H9 (cell line): ENCODE measurements around the gene CDC42. TPM values are rescaled to one million over a fixed set of nuclear protein-coding genes. Genes with fewer than 3 reads are reported as not detected.

Experiments used
- DNase-seq: peaks from one replicate; pipeline ENCODE4 v3.0.0-alpha.2; 2017
- H2AFZ ChIP-seq: one replicate; pipeline ENCODE4 v1.6.1; 2013; ENCODE audit warnings: mild to moderate bottlenecking, low read length, control low read depth, moderate library complexity
- H2AK5ac ChIP-seq: 2 replicates; pipeline ENCODE4 v1.6.1; 2013; ENCODE audit warnings: low read length, control low read depth, mixed read lengths; ENCODE audit not compliant: insufficient read length
- H2BK120ac ChIP-seq: one replicate; pipeline ENCODE4 v1.6.1; 2013; ENCODE audit warnings: low read depth, mild to moderate bottlenecking, low read length, control low read depth, inconsistent platforms; ENCODE audit not compliant: poor library complexity, severe bottlenecking
- H2BK12ac ChIP-seq: 2 replicates; pipeline ENCODE4 v1.6.1; 2013; ENCODE audit warnings: low read length, control low read depth, mixed read lengths, low read depth; ENCODE audit not compliant: insufficient read length
- H2BK15ac ChIP-seq: 2 replicates; pipeline ENCODE4 v1.6.1; 2013; ENCODE audit warnings: low read depth, low read length, control low read depth
- H2BK20ac ChIP-seq: one replicate; pipeline ENCODE4 v1.6.1; 2013; ENCODE audit warnings: low read depth, mild to moderate bottlenecking, low read length, control low read depth, inconsistent platforms; ENCODE audit not compliant: poor library complexity, severe bottlenecking
- H2BK5ac ChIP-seq: 2 replicates; pipeline ENCODE4 v1.6.1; 2013; ENCODE audit warnings: low read length, control low read depth, mixed read lengths; ENCODE audit not compliant: insufficient read length
- H3K14ac ChIP-seq: 2 replicates; pipeline ENCODE4 v1.6.1; 2013; ENCODE audit warnings: low read length, control low read depth; ENCODE audit not compliant: insufficient read depth
- H3K18ac ChIP-seq: 2 replicates; pipeline ENCODE4 v1.6.1; 2013; ENCODE audit warnings: low read depth, mild to moderate bottlenecking, mixed read lengths, low read length, control low read depth; ENCODE audit not compliant: insufficient read length
- H3K23ac ChIP-seq: 2 replicates; pipeline ENCODE4 v1.6.1; 2013; ENCODE audit warnings: low read length, control low read depth, mixed read lengths, low read depth; ENCODE audit not compliant: insufficient read length
- H3K23me2 ChIP-seq: 2 replicates; pipeline ENCODE4 v1.6.1; 2013; ENCODE audit warnings: low read depth, mild to moderate bottlenecking, mixed read lengths, low read length, control low read depth; ENCODE audit not compliant: insufficient read length, poor library complexity, severe bottlenecking
- H3K27ac ChIP-seq: 2 replicates; pipeline ENCODE4 v1.5.1; 2013; ENCODE audit warnings: low read length, control low read depth, mixed read lengths, low read depth; ENCODE audit not compliant: insufficient read length
- H3K27me3 ChIP-seq: 2 replicates; pipeline ENCODE4 v1.6.1; 2013; ENCODE audit warnings: low read length, control low read depth, inconsistent platforms; ENCODE audit not compliant: insufficient read depth
- H3K4ac ChIP-seq: 2 replicates; pipeline ENCODE4 v1.6.1; 2013; ENCODE audit warnings: low read depth, mild to moderate bottlenecking, control low read depth, inconsistent platforms, low read length, moderate library complexity
- H3K4me1 ChIP-seq: 2 replicates; pipeline ENCODE4 v1.6.1; 2013; ENCODE audit warnings: low read length, control low read depth, inconsistent platforms; ENCODE audit not compliant: insufficient read depth
- H3K4me2 ChIP-seq: 2 replicates; pipeline ENCODE4 v1.6.1; 2013; ENCODE audit warnings: low read length, control low read depth, mixed read lengths; ENCODE audit not compliant: insufficient read length, insufficient read depth
- H3K56ac ChIP-seq: 2 replicates; pipeline ENCODE4 v1.6.1; 2013; ENCODE audit warnings: low read depth, mild to moderate bottlenecking, mixed read lengths, low read length, control low read depth; ENCODE audit not compliant: insufficient read length
- H3K79me1 ChIP-seq: 2 replicates; pipeline ENCODE4 v1.6.1; 2013; ENCODE audit warnings: low read depth, mild to moderate bottlenecking, moderate library complexity, low read length, control low read depth, inconsistent platforms; ENCODE audit not compliant: insufficient read depth, poor library complexity, severe bottlenecking
- H3K79me2 ChIP-seq: 2 replicates; pipeline ENCODE4 v1.6.1; 2013; ENCODE audit warnings: low read length, control low read depth, inconsistent platforms; ENCODE audit not compliant: insufficient read depth
- H3K9ac ChIP-seq: 2 replicates; pipeline ENCODE4 v1.6.1; 2013; ENCODE audit warnings: low read length, control low read depth, mixed read lengths; ENCODE audit not compliant: insufficient read length; ENCODE audit errors: extremely low read depth
- H3K9me3 ChIP-seq: one replicate; pipeline ENCODE4 v1.6.1; 2013; ENCODE audit warnings: low read depth, low read length, inconsistent platforms; ENCODE audit not compliant: control insufficient read depth
- H3T11ph ChIP-seq: one replicate; pipeline ENCODE4 v1.6.1; 2013; ENCODE audit warnings: mild to moderate bottlenecking, low read length, control low read depth, inconsistent platforms
- H4K20me1 ChIP-seq: one replicate; pipeline ENCODE4 v1.6.1; 2013; ENCODE audit not compliant: control insufficient read depth, insufficient read length, insufficient read depth
- H4K5ac ChIP-seq: 2 replicates; pipeline ENCODE4 v1.6.1; 2013; ENCODE audit warnings: low read depth, mild to moderate bottlenecking, mixed read lengths, low read length, control low read depth; ENCODE audit not compliant: insufficient read length
- H4K8ac ChIP-seq: replicated peaks from 2 replicates; pipeline ENCODE4 v1.6.1; 2013; ENCODE audit warnings: low read length, control low read depth, mixed read lengths, low read depth; ENCODE audit not compliant: insufficient read length
- H4K91ac ChIP-seq: 2 replicates; pipeline ENCODE4 v1.6.1; 2013; ENCODE audit warnings: low read depth, mild to moderate bottlenecking, moderate library complexity, mixed read lengths, low read length, control low read depth; ENCODE audit not compliant: insufficient read length
- H3K27ac Mint-ChIP-seq, 3 experiments: 2 replicates in 2 of 3; 3 replicates in 1 of 3; pipeline ENCODE4 v1.8.0; 2020 to 2021; ENCODE audit warnings: mixed read lengths in 3 of 3, mild to moderate bottlenecking in 1 of 3, moderate library complexity in 1 of 3
- H3K27me3 Mint-ChIP-seq: 2 replicates; pipeline ENCODE4 v1.8.0; 2021; ENCODE audit warnings: low read depth, mild to moderate bottlenecking, moderate library complexity, mixed read lengths
- H3K36me3 Mint-ChIP-seq, 3 experiments: 2 replicates in 2 of 3; 3 replicates in 1 of 3; pipeline ENCODE4 v1.8.0; 2020 to 2021; ENCODE audit warnings: low read depth in 3 of 3, mixed read lengths in 3 of 3; ENCODE audit not compliant: insufficient read depth in 1 of 3
- H3K4me1 Mint-ChIP-seq, 2 experiments: 2 replicates each; pipeline ENCODE4 v1.8.0; 2020; ENCODE audit warnings: mixed read lengths in 2 of 2
- H3K4me3 Mint-ChIP-seq, 2 experiments: 2 replicates in 1 of 2; 3 replicates in 1 of 2; pipeline ENCODE4 v1.8.0; 2020 to 2021; ENCODE audit warnings: mild to moderate bottlenecking in 2 of 2, mixed read lengths in 2 of 2, moderate library complexity in 1 of 2
- H3K9me3 Mint-ChIP-seq, 2 experiments: 2 replicates in 1 of 2; 3 replicates in 1 of 2; pipeline ENCODE4 v1.8.0; 2020; ENCODE audit warnings: mild to moderate bottlenecking in 2 of 2, mixed read lengths in 2 of 2, moderate library complexity in 1 of 2
- CTCF ChIP-seq: fragments of 200-600 bp; sonication (generic); conservative IDR thresholded peaks from 3 replicates; pipeline ENCODE4 v1.8.0; 2021; ENCODE audit warnings: antibody characterized with exemption, mild to moderate bottlenecking
- WGBS: extraction: QIAGEN DNeasy Blood & Tissue Kit; methylation state at CpG from one replicate; pipeline ENCODE4 v1.1.7; 2013; ENCODE audit warnings: missing lambda C conversion rate, low lambda C conversion rate, mixed read lengths; ENCODE audit not compliant: insufficient read length; ENCODE audit errors: extremely low coverage; 5-methylcytosine and 5-hydroxymethylcytosine counted together
- total RNA-seq: library from RNA; stranded (reverse); gene quantifications from 2 replicates; pipeline ENCODE4 v1.2.1, GENCODE V29; 2021

The CDC42 gene
- total RNA-seq, 1 experiment from 2014 or later = 197 TPM

GRCh38 chr1:22132517-22133235 is 80.2 kb downstream of the CDC42 start:
- H4K5ac ChIP-seq = no peak overlapping the region
- no peaks in the 10 kb centered on the region for H3K27me3 ChIP-seq
- peak overlapping the region in 1 of 3 experiments; percentile 33; a peak in 1 of 7 replicates for H3K27ac Mint-ChIP-seq
- H3K9ac ChIP-seq = no peak overlapping the region
- H2BK120ac ChIP-seq = no peak overlapping the region
- no peak overlapping the region for H4K8ac ChIP-seq
- H3K4me1 Mint-ChIP-seq = peaks cover 21 to 34% of the 10 kb centered on the region in 2 experiments
- no peak overlapping the region for H3K4me2 ChIP-seq
- H3K23me2 ChIP-seq = no peaks in the 10 kb centered on the region
- H2BK15ac ChIP-seq = no peak overlapping the region
- no peaks in the 10 kb centered on the region for H3K4me1 ChIP-seq
- no CpG with 5 or more reads among the region's 15 CpGs for WGBS
- H3K23ac ChIP-seq = no peak overlapping the region
- H3T11ph ChIP-seq = no peak overlapping the region
- no peaks in the 10 kb centered on the region for H3K36me3 Mint-ChIP-seq
- H3K79me1 ChIP-seq = no peaks in the 10 kb centered on the region
- H2BK20ac ChIP-seq = no peak overlapping the region
- H3K14ac ChIP-seq = no peak overlapping the region
- H3K27me3 Mint-ChIP-seq = peaks cover 6% of the 10 kb centered on the region
- H3K18ac ChIP-seq = no peak overlapping the region
- DNase-seq = no peak
- no peak for TF ChIP-seq CTCF
- no peak overlapping the region for H3K27ac ChIP-seq
- H2BK12ac ChIP-seq = no peak overlapping the region
- H3K9me3 Mint-ChIP-seq = no peaks in the 10 kb centered on the region; a peak in 1 of 5 replicates
- no peak overlapping the region for H3K56ac ChIP-seq
- no peaks in the 10 kb centered on the region for H4K20me1 ChIP-seq
- no peak overlapping the region for H2BK5ac ChIP-seq
- no peaks in the 10 kb centered on the region for H3K79me2 ChIP-seq
- no peak overlapping the region for H2AK5ac ChIP-seq
- no peak overlapping the region for H2AFZ ChIP-seq
- no peak overlapping the region for H3K4ac ChIP-seq
- no peak overlapping the region for H3K4me3 Mint-ChIP-seq
- no peaks in the 10 kb centered on the region for H3K9me3 ChIP-seq
- H4K91ac ChIP-seq = no peak overlapping the region
